Trophoblast cell (in vitro differentiated cells and primary cell): Measurements from ENCODE around the gene SORCS3.

Experiments used
- DNase-seq, 2 donors: peaks; one replicate each; pipeline ENCODE4 v3.0.0-alpha.2; 2016
- H2AFZ ChIP-seq: 2 replicates; pipeline ENCODE4 v1.6.1; 2013; ENCODE audit warnings: low read length, moderate library complexity, mild to moderate bottlenecking; ENCODE audit not compliant: insufficient read depth, poor library complexity
- H2AK5ac ChIP-seq: 2 replicates; pipeline ENCODE4 v1.6.1; 2013; ENCODE audit warnings: mild to moderate bottlenecking, low read length
- H2BK120ac ChIP-seq: 2 replicates; pipeline ENCODE4 v1.6.1; 2013; ENCODE audit warnings: low read length, mild to moderate bottlenecking, moderate library complexity; ENCODE audit not compliant: insufficient read depth, poor library complexity
- H2BK12ac ChIP-seq: 2 replicates; pipeline ENCODE4 v1.6.1; 2013; ENCODE audit warnings: mild to moderate bottlenecking, low read length, moderate library complexity
- H2BK5ac ChIP-seq: 2 replicates; pipeline ENCODE4 v1.6.1; 2013; ENCODE audit warnings: low read length, low read depth, moderate library complexity, mild to moderate bottlenecking; ENCODE audit not compliant: poor library complexity
- H3K14ac ChIP-seq: 2 replicates; pipeline ENCODE4 v1.6.1; 2013; ENCODE audit warnings: mild to moderate bottlenecking, low read length
- H3K18ac ChIP-seq: 2 replicates; pipeline ENCODE4 v1.6.1; 2013; ENCODE audit warnings: mild to moderate bottlenecking, low read length
- H3K23ac ChIP-seq: 2 replicates; pipeline ENCODE4 v1.6.1; 2013; ENCODE audit warnings: low read length
- H3K27ac ChIP-seq: 2 replicates; pipeline ENCODE4 v1.5.1; 2013; ENCODE audit warnings: low read depth, mild to moderate bottlenecking, inconsistent platforms, low read length, moderate library complexity
- H3K27me3 ChIP-seq: 2 replicates; pipeline ENCODE4 v1.6.1; 2013; ENCODE audit warnings: inconsistent platforms, mild to moderate bottlenecking, low read length, moderate library complexity; ENCODE audit not compliant: insufficient read depth
- H3K36me3 ChIP-seq, 2 experiments: 1 replicate in 1 of 2; 2 replicates in 1 of 2; pipeline ENCODE4 v1.6.1; 2013; ENCODE audit warnings: low read length in 2 of 2, mild to moderate bottlenecking in 2 of 2, moderate library complexity in 1 of 2; ENCODE audit not compliant: insufficient read depth in 2 of 2, control insufficient read depth in 1 of 2
- H3K4ac ChIP-seq: 2 replicates; pipeline ENCODE4 v1.6.1; 2013; ENCODE audit warnings: low read depth, mild to moderate bottlenecking, low read length, moderate library complexity
- H3K4me1 ChIP-seq, 2 experiments: 1 replicate in 1 of 2; 2 replicates in 1 of 2; pipeline ENCODE4 v1.6.1; 2013; ENCODE audit warnings: low read length in 2 of 2, mild to moderate bottlenecking in 2 of 2, moderate library complexity in 1 of 2; ENCODE audit not compliant: insufficient read depth in 2 of 2, control insufficient read depth in 1 of 2
- H3K4me2 ChIP-seq: 2 replicates; pipeline ENCODE4 v1.6.1; 2013; ENCODE audit warnings: inconsistent platforms, mild to moderate bottlenecking, low read length, moderate library complexity
- H3K4me3 ChIP-seq: 2 replicates; pipeline ENCODE4 v1.5.1; 2013; ENCODE audit warnings: mild to moderate bottlenecking, low read depth, low read length, inconsistent platforms
- H3K79me1 ChIP-seq: one replicate; pipeline ENCODE4 v1.6.1; 2013; ENCODE audit warnings: low read length
- H3K79me2 ChIP-seq: 2 replicates; pipeline ENCODE4 v1.6.1; 2013; ENCODE audit warnings: low read length, mild to moderate bottlenecking; ENCODE audit not compliant: control insufficient read depth, insufficient read depth, poor library complexity
- H3K9ac ChIP-seq: 2 replicates; pipeline ENCODE4 v1.6.1; 2013; ENCODE audit warnings: mild to moderate bottlenecking, low read length
- H3K9me3 ChIP-seq: 2 replicates; pipeline ENCODE4 v1.6.1; 2013; ENCODE audit warnings: low read depth, mild to moderate bottlenecking, control low read depth, inconsistent platforms, low read length; ENCODE audit not compliant: insufficient read depth
- H4K12ac ChIP-seq: 2 replicates; pipeline ENCODE4 v1.6.1; 2013; ENCODE audit warnings: low read depth, mild to moderate bottlenecking, low read length, moderate library complexity
- H4K8ac ChIP-seq: 2 replicates; pipeline ENCODE4 v1.6.1; 2013; ENCODE audit warnings: low read depth, mild to moderate bottlenecking, low read length, moderate library complexity
- H4K91ac ChIP-seq: one replicate; pipeline ENCODE4 v1.6.1; 2013; ENCODE audit warnings: low read depth, mild to moderate bottlenecking, low read length, moderate library complexity
- WGBS: extraction: QIAGEN DNeasy Blood & Tissue Kit; methylation state at CpG from one replicate; pipeline ENCODE4 v1.1.7; 2013; ENCODE audit warnings: missing lambda C conversion rate; ENCODE audit not compliant: insufficient read length, insufficient coverage; ENCODE audit errors: extremely low coverage; 5-methylcytosine and 5-hydroxymethylcytosine counted together

SORCS3 gene

GRCh38 chr10:104617831-104618230 is 23.3 kb upstream of the SORCS3 start:
- no peaks in the 10 kb centered on the region for H3K9me3 ChIP-seq

GRCh38 chr10:104622175-104622574 is 18.9 kb upstream of the SORCS3 start:
- Histone ChIP-seq H3K9ac (no peak overlapping the region), H2AFZ (no peak overlapping the region), H4K8ac (no peak overlapping the region), H3K36me3 (no peaks in the 10 kb centered on the region), H3K79me1 (no peaks in the 10 kb centered on the region), H3K4me1 (peaks cover 0 to 2% of the 10 kb centered on the region in 2 experiments), H3K79me2 (no peaks in the 10 kb centered on the region), H2BK5ac (no peak overlapping the region), H3K23ac (no peak overlapping the region), H3K27ac (no peak overlapping the region), H3K4me2 (no peak overlapping the region), H2BK12ac (no peak overlapping the region), H3K4ac (no peak overlapping the region), H3K18ac (no peak overlapping the region), H3K27me3 (no peaks in the 10 kb centered on the region), H4K91ac (no peak overlapping the region), H3K4me3 (no peak overlapping the region), H3K9me3 (no peaks in the 10 kb centered on the region), H3K14ac (no peak overlapping the region), H2BK120ac (no peak overlapping the region), H2AK5ac (no peak overlapping the region), H4K12ac (no peak overlapping the region)
- no CpG with 5 or more reads among the region's 1 CpG for WGBS
- no peak for DNase-seq

More at GRCh38 chr10:104617831-104618230, 23.3 kb upstream of the SORCS3 start:
- Histone ChIP-seq H4K12ac (no peak overlapping the region), H2BK120ac (no peak overlapping the region), H2AFZ (no peak overlapping the region), H3K23ac (no peak overlapping the region), H3K79me2 (no peaks in the 10 kb centered on the region), H3K9ac (no peak overlapping the region), H3K4me1 (peaks cover 0 to 2% of the 10 kb centered on the region in 2 experiments), H2AK5ac (no peak overlapping the region), H2BK5ac (no peak overlapping the region), H3K27me3 (no peaks in the 10 kb centered on the region), H3K27ac (no peak overlapping the region), H3K4me2 (no peak overlapping the region), H3K79me1 (no peaks in the 10 kb centered on the region), H3K36me3 (no peaks in the 10 kb centered on the region), H4K8ac (no peak overlapping the region), H2BK12ac (no peak overlapping the region), H3K4me3 (no peak overlapping the region), H3K18ac (no peak overlapping the region), H3K14ac (no peak overlapping the region), H4K91ac (no peak overlapping the region), H3K4ac (no peak overlapping the region)
- DNase-seq = peak; percentile 25 to 63
- no CpG with 5 or more reads among the region's 2 CpGs for WGBS

GRCh38 chr10:104622598-104623209 is 18.4 kb upstream of the SORCS3 start:
- H3K79me2 ChIP-seq = no peaks in the 10 kb centered on the region
- no peak overlapping the region for H3K18ac ChIP-seq
- H3K4me3 ChIP-seq = no peak overlapping the region
- H2BK12ac ChIP-seq = no peak overlapping the region
- no peaks in the 10 kb centered on the region for H3K9me3 ChIP-seq
- H3K36me3 ChIP-seq = no peaks in the 10 kb centered on the region
- no peak overlapping the region for H4K12ac ChIP-seq
- no peak overlapping the region for H3K23ac ChIP-seq
- H3K79me1 ChIP-seq = no peaks in the 10 kb centered on the region
- no peak overlapping the region for H2BK120ac ChIP-seq
- H3K4ac ChIP-seq = no peak overlapping the region
- H4K91ac ChIP-seq = no peak overlapping the region
- H3K14ac ChIP-seq = no peak overlapping the region
- H3K9ac ChIP-seq = no peak overlapping the region
- no peak overlapping the region for H2BK5ac ChIP-seq
- no peak overlapping the region for H3K27ac ChIP-seq
- peaks cover 0 to 2% of the 10 kb centered on the region in 2 experiments for H3K4me1 ChIP-seq
- no peaks in the 10 kb centered on the region for H3K27me3 ChIP-seq
- DNase-seq = peak; percentile 30 to 78
- H2AFZ ChIP-seq = no peak overlapping the region
- no peak overlapping the region for H2AK5ac ChIP-seq
- WGBS = no CpG with 5 or more reads among the region's 4 CpGs
- no peak overlapping the region for H4K8ac ChIP-seq
- no peak overlapping the region for H3K4me2 ChIP-seq

GRCh38 chr10:104630731-104631130 is 10.4 kb upstream of the SORCS3 start:
- H3K9ac ChIP-seq = no peak overlapping the region
- no peak overlapping the region for H4K12ac ChIP-seq
- no peak overlapping the region for H2BK12ac ChIP-seq
- no peaks in the 10 kb centered on the region for H3K79me2 ChIP-seq
- H3K27ac ChIP-seq = no peak overlapping the region
- no peak overlapping the region for H4K91ac ChIP-seq
- H3K79me1 ChIP-seq = no peaks in the 10 kb centered on the region
- no peak overlapping the region for H3K14ac ChIP-seq
- H3K23ac ChIP-seq = no peak overlapping the region
- H3K27me3 ChIP-seq = no peaks in the 10 kb centered on the region
- H3K18ac ChIP-seq = no peak overlapping the region
- H3K4me1 ChIP-seq = no peaks in the 10 kb centered on the region
- no peaks in the 10 kb centered on the region for H3K36me3 ChIP-seq
- no peak overlapping the region for H4K8ac ChIP-seq
- no peak overlapping the region for H3K4me2 ChIP-seq
- H3K4me3 ChIP-seq = no peak overlapping the region
- H3K9me3 ChIP-seq = no peaks in the 10 kb centered on the region
- no CpG with 5 or more reads among the region's 26 CpGs for whole genome bisulfite sequencing
- H2AK5ac ChIP-seq = no peak overlapping the region
- H2BK5ac ChIP-seq = no peak overlapping the region
- H3K4ac ChIP-seq = no peak overlapping the region
- no peak overlapping the region for H2AFZ ChIP-seq
- DNase-seq = no peak
- H2BK120ac ChIP-seq = no peak overlapping the region
